HepG2 (cell line): ENCODE data around the gene MLLT10. TPM values are rescaled to one million over a fixed set of nuclear protein-coding genes. Genes with fewer than 3 reads are reported as not detected.

Experiments used
- ARID2 ChIP-seq: sonication (generic); formaldehyde crosslinking; IDR thresholded peaks from 2 replicates; pipeline ENCODE4 v1.8.1; 2022; ENCODE audit warnings: mild to moderate bottlenecking, missing genetic modification reagents, borderline replicate concordance
- ATF7 ChIP-seq, 2 experiments: fragments of 450-650 bp in 1 of 2; sonication (generic) in 1 of 2; formaldehyde crosslinking in 1 of 2; IDR thresholded peaks; 2 replicates each; pipeline versions ENCODE4 v1.4.0 to v1.6.1; 2016 to 2020; ENCODE audit warnings: antibody characterized with exemption in 1 of 2, mild to moderate bottlenecking in 1 of 2, missing genetic modification reagents in 1 of 2
- HNF4G ChIP-seq, 2 experiments: sonication (generic) in 1 of 2; formaldehyde crosslinking in 1 of 2; IDR thresholded peaks; 2 replicates each; pipeline versions ENCODE4 v1.4.0 to v1.6.1; 2011 to 2020; ENCODE audit warnings: borderline replicate concordance in 2 of 2, low read depth in 2 of 2, mild to moderate bottlenecking in 2 of 2, low read length in 1 of 2, missing genetic modification reagents in 1 of 2, moderate library complexity in 1 of 2
- KLF15 ChIP-seq: sonication (generic); formaldehyde crosslinking; IDR thresholded peaks from 2 replicates; pipeline ENCODE4 v1.8.1; 2023; ENCODE audit warnings: borderline replicate concordance, mild to moderate bottlenecking, inconsistent platforms, missing genetic modification reagents, mixed read lengths
- MTF1 ChIP-seq: sonication (generic); formaldehyde crosslinking; IDR thresholded peaks from 2 replicates; pipeline ENCODE4 v1.5.0; 2020; ENCODE audit warnings: missing genetic modification reagents
- SAFB2 ChIP-seq: sonication (generic); formaldehyde crosslinking; IDR thresholded peaks from 2 replicates; pipeline ENCODE4 v1.5.1; 2020; ENCODE audit warnings: missing genetic modification reagents, low read depth, mild to moderate bottlenecking, borderline replicate concordance
- ZNF138 ChIP-seq: sonication (generic); formaldehyde crosslinking; IDR thresholded peaks from 2 replicates; pipeline ENCODE4 v1.5.0; 2020; ENCODE audit warnings: mild to moderate bottlenecking, low read depth, missing genetic modification reagents
- ZNF431 ChIP-seq: sonication (generic); formaldehyde crosslinking; IDR thresholded peaks from 2 replicates; pipeline ENCODE4 v1.9.0; 2022; ENCODE audit warnings: missing genetic modification reagents, low read depth, mild to moderate bottlenecking, borderline replicate concordance
- ZNF577 ChIP-seq: sonication (generic); formaldehyde crosslinking; IDR thresholded peaks from 2 replicates; pipeline ENCODE4 v1.4.0; 2020; ENCODE audit warnings: mild to moderate bottlenecking, low read depth, missing genetic modification reagents, borderline replicate concordance
- ZSCAN30 ChIP-seq: sonication (generic); formaldehyde crosslinking; IDR thresholded peaks from 2 replicates; pipeline ENCODE4 v1.5.0; 2020; ENCODE audit warnings: mild to moderate bottlenecking, missing genetic modification reagents
- polyA plus RNA-seq, 8 experiments: library from polyadenylated mRNA; depleted of rRNA in 3 of 8; stranded (reverse) in 7 of 8; unstranded in 1 of 8; fragments of >200 nt; fragmentation: Illumina TruSeq in 4 of 8; extraction: Trizol in 4 of 8; gene quantifications; 2 replicates each; pipeline versions ENCODE4 v1.2.1 to v1.2.3, GENCODE V29; 2011 to 2016; ENCODE audit warnings: low read depth in 4 of 8, missing spikeins in 1 of 8, mixed read lengths in 1 of 8; ENCODE audit not compliant: insufficient read depth in 1 of 8
- total RNA-seq, 5 experiments: library from RNA; depleted of rRNA; stranded (reverse); fragments of >200 nt; fragmentation: Illumina TruSeq; extraction: Trizol; gene quantifications; 2 replicates each; pipeline ENCODE4 v1.2.3, GENCODE V29; 2016; ENCODE audit warnings: low read depth in 1 of 5
- TF ChIP-seq, protein P1 (sequence below): sonication (generic); formaldehyde crosslinking; IDR thresholded peaks from 2 replicates; pipeline ENCODE4 v1.5.1; 2020; ENCODE audit warnings: missing genetic modification reagents, mild to moderate bottlenecking, borderline replicate concordance
- TF ChIP-seq, protein P2 (sequence below): sonication (generic); formaldehyde crosslinking; IDR thresholded peaks from 2 replicates; pipeline ENCODE4 v1.4.0; 2020; ENCODE audit warnings: mild to moderate bottlenecking, missing genetic modification reagents

Gene MLLT10
- total and polyA plus RNA-seq, 2 of the 13 experiments (the other 11 are each of a cell fraction or from before 2014, with no cell fraction given): 51.3 to 84.1 TPM

DNA sequence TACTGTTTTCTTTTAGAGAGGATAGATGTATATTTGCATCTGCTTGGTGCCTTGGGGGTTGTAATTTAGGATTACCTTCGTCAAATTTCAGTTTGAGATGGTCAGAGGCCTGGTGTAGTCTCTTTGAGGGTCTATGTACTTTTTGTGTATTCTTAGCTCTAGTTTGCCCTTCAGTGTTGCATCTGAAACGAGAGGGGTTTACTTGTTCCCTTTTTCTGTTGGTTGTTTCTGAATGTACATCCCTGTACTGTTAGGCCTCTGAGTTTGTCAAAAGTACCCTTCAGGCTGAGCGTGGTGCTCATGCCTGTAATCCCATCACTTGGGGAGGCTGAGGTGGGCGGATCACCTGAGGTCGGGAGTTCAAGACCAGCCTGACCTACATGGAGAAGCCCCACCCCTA lies 60.0 kb downstream of the MLLT10 start (continued):
- TF ChIP-seq HNF4G (IDR thresholded peaks at IDR 0.05; ENCODE audit: borderline replicate concordance, low read depth, low read length): no peak
- no peak for TF ChIP-seq HNF4G (CRISPR knock-in tag; IDR thresholded peaks at IDR 0.05; ENCODE audit: borderline replicate concordance, low read depth)
- TF ChIP-seq ZNF431 (CRISPR knock-in tag): no peak
- no peak for TF ChIP-seq ARID2 (CRISPR knock-in tag)
- no peak for TF ChIP-seq MTF1 (CRISPR knock-in tag)
- TF ChIP-seq ZNF138 (CRISPR knock-in tag): no peak
- TF ChIP-seq SAFB2 (CRISPR knock-in tag): no peak
- no peak for TF ChIP-seq ZSCAN30 (CRISPR knock-in tag)
- TF ChIP-seq, protein P1, sequence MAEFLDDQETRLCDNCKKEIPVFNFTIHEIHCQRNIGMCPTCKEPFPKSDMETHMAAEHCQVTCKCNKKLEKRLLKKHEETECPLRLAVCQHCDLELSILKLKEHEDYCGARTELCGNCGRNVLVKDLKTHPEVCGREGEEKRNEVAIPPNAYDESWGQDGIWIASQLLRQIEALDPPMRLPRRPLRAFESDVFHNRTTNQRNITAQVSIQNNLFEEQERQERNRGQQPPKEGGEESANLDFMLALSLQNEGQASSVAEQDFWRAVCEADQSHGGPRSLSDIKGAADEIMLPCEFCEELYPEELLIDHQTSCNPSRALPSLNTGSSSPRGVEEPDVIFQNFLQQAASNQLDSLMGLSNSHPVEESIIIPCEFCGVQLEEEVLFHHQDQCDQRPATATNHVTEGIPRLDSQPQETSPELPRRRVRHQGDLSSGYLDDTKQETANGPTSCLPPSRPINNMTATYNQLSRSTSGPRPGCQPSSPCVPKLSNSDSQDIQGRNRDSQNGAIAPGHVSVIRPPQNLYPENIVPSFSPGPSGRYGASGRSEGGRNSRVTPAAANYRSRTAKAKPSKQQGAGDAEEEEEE (CRISPR knock-in tag): no peak
- no peak for TF ChIP-seq ATF7 (IDR thresholded peaks at IDR 0.05)
- TF ChIP-seq ATF7 (CRISPR knock-in tag; IDR thresholded peaks at IDR 0.05): no peak
- TF ChIP-seq, protein P2, sequence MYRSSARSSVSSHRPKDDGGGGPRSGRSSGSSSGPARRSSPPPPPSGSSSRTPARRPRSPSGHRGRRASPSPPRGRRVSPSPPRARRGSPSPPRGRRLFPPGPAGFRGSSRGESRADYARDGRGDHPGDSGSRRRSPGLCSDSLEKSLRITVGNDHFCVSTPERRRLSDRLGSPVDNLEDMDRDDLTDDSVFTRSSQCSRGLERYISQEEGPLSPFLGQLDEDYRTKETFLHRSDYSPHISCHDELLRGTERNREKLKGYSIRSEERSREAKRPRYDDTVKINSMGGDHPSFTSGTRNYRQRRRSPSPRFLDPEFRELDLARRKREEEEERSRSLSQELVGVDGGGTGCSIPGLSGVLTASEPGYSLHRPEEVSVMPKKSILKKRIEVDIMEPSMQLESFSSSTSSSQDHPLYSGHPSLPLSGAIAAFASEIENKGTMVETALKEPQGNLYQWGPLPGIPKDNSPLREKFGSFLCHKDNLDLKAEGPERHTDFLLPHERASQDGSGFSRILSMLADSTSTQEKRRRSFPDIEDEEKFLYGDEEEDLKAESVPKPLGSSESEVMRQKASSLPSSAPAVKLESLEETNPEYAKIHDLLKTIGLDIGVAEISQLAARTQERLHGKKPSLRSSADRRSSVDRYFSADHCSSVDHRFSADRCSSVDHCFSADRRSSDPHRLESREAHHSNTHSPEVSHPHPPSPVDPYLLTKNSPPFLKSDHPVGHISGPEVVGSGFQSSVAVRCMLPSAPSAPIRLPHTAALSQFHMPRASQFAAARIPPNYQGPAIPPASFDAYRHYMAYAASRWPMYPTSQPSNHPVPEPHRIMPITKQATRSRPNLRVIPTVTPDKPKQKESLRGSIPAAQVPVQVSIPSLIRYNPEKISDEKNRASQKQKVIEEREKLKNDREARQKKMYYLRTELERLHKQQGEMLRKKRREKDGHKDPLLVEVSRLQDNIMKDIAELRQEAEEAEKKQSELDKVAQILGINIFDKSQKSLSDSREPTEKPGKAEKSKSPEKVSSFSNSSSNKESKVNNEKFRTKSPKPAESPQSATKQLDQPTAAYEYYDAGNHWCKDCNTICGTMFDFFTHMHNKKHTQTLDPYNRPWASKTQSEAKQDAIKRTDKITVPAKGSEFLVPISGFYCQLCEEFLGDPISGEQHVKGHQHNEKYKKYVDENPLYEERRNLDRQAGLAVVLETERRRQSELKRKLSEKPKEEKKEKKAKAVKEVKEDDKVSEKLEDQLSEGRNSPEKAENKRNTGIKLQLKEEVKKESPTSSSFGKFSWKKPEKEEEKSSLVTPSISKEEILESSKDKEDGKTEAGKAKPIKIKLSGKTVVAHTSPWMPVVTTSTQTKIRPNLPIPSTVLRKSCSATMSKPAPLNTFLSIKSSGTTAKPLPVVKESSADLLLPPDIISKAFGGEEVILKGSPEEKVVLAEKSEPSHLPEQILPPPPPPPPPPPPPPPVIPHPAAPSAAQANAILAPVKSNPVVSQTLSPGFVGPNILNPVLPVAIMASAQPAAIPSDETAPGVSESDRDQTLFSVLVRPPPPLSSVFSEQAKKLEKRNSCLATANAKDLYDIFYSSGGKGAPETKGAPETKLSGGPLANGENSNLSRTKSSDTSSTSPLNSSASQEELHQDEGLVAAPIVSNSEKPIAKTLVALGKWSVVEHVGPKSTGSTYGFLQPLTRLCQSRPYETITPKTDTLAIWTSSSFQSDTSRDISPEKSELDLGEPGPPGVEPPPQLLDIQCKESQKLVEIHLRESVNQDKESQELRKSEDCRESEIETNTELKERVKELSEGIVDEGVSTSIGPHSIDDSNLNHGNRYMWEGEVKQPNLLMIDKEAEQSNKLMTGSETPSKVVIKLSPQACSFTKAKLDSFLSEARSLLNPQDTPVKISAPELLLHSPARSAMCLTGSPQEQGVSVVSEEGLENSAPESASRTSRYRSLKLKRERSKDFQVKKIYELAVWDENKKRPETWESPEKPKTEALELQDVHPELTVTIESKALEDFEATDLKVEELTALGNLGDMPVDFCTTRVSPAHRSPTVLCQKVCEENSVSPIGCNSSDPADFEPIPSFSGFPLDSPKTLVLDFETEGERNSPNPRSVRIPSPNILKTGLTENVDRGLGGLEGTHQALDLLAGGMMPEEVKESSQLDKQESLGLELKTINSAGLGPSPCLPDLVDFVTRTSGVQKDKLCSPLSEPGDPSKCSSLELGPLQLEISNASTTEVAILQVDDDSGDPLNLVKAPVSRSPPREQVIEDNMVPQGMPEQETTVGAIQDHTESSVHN: no peak
- no peak for TF ChIP-seq KLF15
- no peak for TF ChIP-seq ZNF577 (CRISPR knock-in tag)
